Measurements from ENCODE around the gene CASZ1.

The CASZ1 gene

DNA sequence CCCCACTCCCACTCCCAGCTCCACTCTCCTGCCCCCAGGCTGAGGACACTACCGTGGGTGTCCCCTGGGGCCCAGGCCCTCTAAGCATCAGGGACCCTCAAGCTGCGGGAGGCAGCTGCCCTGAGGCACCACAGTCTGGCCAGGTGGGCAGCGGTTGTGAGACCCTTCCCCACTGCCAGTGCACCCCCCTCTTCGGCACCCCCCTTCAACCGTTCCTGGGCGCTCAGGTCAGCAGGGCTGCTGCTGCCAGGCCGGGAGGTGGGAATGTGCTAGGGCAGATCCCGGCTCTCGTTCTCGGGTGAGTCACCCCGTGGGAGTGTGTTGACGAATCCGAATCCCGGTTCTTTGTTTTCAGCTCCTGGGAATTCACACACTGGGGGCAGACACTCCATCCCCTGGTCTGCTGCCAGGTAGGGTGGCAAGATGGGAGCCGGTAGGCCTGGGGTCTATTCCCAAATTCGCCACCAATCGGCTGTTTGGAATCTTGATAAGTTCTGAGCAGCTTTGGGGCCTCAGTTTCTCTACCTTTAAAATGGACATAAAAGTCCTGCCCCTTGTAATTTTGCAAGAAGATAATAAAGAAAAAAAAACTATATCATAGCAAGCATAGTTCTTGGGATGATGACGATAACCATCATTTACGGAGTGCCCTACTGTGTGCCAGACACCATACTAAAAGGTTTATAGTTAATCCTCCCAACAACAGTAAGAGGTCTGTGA lies 28.5 kb upstream of the CASZ1 start:
- no peak for DNase-seq

DNA sequence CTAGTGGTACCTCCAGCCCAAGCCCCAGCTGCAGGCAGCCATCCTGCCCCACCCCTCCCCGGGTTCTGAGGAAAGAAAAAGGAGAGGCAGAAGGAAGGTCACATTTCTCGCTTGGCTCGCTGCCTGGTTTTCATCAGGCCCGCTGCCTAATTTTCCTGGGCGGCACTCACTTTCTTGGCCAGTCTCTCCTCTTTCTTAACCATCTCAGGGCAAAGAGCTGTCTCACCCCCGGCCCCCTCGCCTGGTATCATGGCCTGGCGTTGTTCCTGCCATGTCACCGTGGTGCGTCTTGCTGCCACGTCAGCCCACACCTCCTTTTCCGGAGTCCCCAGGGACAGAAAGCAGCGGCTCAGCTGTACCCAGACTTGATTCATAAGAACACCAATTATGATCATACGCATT lies 26.6 kb upstream of the CASZ1 start:
- no peak for DNase-seq

DNA sequence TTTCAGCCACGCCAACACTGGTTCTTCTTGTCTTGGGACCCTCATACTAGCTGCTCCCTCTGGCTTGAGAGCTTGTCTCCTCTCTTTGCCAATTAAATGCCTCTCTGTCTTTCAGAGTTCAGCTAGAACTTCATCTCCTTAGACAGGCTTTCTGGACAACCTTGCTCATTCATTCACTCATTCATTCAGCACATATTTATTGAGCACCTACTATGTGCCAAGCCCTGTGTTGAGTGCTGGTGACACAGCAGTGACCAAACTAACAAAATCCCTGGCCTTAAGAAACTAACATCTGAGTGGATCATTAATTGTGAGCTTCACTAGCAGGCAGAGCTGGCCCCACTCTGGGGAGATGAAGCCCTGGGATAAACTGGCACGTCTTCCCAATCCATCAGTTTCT lies 24.9 kb upstream of the CASZ1 start:
- DNase-seq, result no peak

DNA sequence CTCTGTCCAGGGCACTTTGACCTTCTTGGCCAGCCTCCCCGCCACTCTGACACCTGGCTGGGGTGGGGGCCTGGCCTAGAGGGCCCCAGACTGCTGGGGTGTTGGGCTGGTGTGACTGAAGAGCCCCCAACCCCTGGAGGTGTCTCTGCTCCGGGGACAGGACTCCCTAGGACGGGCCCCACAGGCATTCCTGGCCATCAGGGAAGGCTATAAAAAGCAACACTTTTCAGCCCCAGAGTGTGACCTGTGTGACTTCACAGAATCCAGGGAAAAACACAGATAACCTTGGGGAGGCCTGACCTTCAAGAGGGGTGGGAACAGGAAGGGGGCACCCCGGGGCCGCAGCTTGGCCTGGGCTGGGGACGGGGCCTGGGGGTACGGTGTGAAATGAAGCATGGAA lies 24.0 kb upstream of the CASZ1 start:
- no peak for DNase-seq

DNA sequence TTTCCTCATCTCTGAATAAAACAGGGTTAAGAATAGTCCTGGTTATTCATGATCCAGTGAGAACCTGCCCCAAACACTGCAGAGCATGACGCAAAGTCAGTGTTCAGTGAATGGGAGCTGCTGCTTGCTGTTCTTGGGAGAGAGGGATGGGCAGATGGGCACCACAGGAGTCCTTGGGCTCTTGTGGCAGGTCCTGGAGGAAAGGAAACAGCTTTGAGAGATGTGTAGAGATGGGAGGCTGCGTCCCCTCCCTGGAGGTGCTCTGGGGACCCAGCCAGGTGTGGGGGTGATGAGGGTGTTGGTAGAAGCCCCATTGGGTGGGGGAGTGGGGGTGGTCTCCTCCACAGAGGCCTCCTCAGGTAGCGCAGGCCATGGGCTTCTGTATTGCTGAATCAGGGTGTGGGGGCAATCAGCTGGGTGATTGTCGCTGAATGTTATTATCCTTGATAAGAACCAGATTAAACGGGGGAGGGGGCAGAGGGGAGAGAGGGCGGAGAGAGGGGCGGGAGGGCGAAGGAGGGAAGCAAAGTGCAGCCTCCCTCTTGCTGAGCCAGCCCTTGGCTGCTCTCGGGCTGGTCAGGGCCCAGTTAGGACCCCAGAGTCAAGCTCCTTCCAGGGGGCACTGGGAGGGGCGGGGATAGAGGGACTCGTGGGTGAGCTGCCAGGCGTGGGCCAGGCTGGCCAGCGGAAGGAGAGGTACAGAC lies 22.9 kb upstream of the CASZ1 start:
- no peak for DNase-seq

DNA sequence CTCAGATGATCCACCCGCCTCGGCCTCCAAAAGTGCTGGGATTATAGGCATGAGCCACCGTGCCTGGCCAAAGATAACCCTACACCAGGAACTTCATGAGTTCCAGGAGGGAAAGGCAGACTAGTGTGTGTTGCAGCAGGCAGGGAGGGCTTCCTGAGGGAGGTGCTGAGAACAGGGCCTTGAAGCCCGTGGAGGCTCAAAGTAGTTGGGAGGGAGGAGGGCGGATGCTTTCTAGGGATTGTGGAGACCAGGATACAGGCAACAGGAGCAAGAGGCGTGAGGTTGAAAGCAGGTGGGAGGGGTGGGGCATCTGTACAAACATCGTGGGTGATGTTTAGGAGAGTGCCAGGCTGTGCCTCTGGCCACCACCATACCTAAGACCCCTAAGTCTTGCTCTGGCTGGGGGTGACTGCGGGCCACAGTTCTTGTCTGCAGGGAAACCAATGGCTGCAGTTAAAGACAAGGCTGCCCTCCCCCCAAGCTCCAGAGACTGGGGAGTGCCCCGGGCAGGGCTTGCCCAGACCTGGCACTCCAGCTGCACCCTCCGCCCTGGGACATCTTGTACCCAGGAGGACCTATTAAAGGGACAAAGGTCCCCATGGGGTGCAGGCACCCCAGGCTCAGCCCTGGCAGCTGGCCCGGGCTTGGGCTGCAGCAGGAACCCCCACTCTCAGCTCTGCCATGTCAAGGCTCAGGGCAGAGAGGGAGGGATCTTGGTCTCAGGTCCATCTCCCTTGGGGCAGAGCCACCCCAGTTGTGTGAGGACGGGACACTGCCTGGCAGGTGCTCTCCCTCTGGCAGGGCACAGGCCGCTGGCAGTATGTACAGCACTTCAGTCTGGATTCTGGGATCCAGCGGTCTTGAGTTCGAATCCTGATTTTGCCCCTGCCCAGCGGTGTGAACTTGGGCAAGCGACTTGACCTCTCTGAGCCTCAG lies 22.1 kb upstream of the CASZ1 start:
- no peak for DNase-seq

DNA sequence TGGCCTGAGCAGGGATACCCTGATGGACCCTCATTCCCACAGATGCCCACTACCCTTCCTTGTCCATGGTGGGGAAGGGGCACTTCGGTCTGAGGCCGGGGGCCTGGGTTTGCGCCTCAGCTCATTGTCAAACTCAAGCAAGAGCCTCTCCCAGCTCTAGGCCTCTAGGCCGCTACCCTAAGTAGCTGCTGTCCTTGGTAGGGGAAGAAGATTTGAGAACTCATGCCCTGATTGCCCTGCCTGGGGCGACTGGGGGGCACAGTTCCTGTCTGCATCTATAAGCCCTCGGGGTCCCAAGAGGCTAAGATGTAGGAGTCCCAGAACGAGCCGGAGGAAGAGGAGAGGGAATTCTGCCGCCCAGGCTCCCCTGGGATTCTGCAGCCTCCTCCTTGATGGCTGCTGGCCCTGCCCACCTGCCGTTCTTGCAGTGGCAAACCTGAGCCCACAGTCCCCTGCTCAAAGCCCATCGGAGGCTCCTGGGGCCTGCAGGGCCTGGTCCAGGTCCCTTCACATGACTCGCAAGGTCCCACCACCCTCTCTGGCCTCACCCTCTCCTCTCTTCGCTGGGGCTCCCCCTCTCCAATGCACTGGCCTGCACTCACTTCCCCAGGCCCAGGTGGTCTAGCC lies 20.4 kb upstream of the CASZ1 start:
- no peak for DNase-seq

DNA sequence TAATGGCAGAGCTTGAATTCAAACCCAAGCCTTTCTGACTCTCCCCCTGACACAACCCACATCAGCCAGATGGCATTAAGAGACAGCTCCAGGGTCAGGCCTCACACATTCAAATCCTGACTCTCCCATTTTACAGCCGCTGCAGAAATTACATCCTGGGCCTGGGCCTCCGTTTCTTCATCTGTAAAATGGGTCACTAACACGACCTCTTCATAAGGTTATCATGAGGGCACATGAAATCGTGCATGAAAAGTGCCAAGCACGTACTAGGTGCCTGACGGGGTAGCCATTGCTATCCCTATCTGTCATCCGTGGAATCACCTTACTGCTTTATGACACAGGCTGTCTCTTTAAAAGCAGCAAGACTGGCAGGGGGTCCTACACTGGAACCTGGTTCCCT lies 19.8 kb upstream of the CASZ1 start:
- DNase-seq, result no peak

DNA sequence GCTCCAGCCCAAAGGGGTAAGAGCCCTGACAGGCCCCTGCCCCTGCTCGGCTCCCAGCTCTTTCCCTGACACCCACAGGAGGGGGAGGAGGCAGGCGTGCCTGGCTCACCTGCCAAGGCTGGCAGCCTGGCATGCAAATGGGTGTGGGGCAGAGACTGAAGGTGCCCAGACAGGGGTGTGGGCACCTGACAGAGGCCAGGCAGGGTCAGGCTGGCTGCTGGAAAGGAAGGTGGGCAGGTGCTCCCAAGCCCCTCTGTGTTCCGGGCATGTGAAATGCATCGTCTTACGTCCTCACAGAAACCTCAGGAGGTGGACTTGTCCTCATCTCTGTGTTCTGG lies 19.4 kb upstream of the CASZ1 start:
- no peak for DNase-seq

DNA sequence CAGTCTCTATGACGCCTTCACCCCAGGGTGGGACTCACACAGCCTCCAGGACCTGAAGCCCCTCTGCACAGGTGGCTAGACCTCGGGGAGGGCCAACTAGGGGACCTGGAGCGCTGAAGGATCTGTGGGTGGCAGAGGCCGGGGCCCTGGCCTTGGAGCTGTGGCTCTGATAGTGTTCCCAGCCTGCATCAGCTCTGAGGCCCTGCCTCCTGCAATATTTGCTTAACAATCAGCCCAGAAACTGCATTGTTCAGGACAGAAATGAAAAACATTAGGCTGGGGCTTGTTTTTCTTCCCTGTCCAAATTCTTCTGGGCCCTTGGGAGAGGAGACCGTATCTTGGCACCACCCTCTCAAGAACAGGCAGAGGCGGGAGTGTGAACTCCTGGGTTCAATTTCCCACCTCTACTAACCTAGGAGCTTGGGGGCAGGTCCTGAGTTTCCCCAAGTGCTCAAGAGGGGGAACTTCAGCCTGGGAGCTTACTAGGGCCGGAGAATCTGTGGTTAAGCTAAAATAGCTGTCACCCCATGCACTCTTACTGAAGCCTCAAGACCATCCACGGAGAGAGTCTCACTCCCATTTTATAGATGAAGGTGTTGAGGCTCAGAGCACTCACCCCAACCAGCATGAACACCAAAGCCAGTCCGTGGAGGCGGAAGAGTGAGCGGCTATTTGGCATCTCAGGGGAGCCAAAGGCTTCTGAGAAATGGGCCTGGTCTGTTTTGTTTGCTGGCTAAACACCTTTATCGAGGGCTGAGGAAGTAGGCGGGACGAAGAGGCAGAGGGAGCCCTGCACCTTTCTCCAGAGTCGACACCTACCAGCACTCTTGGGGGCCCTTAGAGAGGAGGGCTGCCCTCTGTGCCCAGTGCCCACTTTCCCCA lies 18.8 kb upstream of the CASZ1 start:
- no peak for DNase-seq

DNA sequence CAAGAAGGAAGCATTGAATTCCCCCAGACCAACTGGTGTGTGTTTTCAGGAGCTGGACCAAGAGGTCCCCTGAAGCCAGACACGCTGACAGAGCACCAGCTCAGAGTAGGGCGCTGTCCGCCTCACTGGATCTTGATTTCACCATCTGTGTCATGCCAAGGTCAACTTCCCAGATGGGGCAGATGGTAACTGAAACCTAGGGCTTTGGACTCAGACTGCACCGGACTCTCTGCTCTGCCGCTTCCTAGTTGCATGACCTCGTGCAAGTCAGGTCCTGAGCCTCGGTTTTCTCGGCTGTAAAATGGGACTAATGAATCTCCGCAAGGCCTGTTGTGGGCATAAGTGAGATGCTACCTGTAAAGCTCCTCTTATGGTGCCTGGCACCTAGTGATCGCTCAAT lies 17.9 kb upstream of the CASZ1 start:
- DNase-seq, result no peak

DNA sequence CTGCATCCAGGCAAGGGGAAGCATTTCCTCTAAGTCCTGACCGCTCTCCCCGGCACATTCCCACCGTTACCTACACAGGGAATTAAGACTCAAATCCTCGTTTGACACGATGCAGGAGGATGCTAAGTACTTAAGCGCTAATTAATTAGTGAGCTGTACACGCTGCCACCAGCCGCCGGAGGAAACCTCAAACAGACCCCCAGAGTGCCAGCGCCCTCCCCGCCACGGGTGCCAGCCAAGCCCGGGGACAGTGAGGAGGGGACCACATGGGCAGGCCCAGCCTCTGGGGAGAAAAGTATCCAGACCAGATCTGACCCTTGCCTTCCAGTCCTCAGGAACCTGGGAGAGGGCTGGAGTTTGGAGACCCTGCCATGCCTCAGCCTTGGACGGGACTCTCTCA lies 17.4 kb upstream of the CASZ1 start:
- no peak for DNase-seq

DNA sequence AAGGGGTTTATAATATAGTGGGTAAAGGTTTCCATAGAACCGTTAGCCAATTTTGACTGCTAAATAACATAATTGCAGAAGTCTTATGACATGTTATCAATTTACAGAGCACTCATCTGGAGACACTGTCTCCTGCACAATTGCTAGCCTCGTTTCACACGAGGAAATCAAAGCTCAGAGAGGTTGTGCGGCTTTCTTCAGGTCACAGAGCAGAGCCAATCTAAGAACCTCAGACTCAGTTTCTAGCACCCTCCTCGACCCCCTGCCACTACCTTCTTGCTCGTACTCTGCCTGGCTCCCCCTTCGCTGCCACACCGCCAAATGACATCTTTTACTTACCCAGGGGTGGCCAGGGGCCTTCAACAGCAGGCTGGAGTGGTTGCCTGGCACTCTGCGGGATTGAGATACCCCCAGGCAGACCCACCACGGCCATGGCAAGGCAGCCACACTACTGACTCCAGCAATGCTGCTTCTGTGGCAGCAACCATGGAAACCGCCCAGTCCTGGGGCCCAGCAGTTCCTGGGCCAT lies 16.0 kb upstream of the CASZ1 start:
- no peak for DNase-seq

DNA sequence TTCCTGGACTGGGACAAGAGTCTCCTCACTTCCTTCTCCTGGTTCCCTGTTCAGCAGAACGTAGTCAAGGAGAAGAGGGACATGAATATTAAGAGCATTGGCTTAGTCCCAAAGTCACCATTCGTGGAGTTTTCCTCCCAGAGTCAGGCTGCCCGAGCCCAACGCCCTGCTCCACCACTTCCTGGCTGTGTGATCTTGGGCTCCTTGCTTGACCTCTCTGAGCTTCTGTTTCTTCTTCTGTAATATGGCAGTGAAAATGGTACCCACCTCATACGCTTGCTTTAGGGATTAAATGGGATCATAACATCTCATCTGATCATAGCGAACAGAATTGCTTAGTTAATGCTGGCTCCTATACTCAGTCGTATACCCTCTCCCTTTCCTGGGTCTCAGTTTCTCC lies 12.0 kb upstream of the CASZ1 start:
- no peak for DNase-seq

DNA sequence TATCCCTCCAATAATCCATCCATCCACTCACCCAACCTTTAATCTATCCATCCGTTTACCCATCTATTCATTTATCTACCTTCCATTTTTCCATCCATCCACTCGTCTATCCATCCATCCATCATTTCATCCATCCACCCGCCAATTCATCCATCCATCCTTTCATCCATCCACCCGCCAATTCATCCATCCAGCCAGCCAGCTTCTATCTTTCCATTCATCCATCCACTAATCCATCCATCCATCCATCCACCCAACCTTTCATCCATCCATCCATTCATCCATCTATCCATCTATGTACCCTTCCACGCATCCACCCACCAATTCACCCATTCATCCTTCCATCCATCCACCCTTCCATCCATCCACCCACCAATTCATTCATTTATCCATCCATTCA lies 10.5 kb upstream of the CASZ1 start:
- DNase-seq, result no peak

DNA sequence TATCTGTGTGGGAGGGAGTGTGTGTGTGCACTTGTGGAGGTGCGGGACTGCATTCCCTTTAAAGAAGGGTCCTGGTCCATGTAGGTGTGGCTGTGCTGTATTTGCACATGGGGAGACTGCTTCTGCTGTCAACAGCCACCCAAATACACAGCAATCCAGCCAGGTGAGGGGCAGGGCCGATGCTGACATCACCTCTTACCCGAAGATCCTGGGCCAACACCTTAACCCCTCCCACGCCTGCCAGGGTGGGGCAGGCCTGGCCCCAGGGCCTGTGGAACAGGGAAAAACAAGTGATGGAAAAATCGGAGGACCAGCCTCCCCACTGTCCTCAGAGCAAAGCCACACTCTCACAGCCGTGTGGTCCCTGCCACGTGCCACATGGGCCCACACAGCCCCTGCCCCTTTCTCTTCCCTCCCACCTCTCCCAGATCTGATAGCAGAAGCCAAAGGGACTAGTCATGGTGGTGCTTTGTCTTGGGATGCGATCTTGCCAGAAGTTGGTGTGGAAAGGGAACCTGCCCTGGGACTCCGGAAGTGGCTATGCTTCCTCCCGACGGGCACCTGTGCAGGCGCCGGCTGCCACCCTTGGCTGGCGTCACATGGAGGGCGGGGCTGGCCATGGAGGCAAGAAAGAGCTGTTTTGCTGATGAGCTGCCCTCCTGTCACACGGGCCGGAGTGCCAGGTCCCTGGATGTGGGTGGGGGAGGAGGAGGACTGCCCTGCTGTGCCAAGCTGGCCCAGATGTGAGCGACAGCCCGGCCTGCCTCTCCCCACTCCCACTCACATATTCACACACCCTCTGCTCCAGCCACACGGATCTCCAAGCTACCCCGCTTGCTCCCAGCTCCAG lies 7.8 kb upstream of the CASZ1 start:
- no peak for DNase-seq

DNA sequence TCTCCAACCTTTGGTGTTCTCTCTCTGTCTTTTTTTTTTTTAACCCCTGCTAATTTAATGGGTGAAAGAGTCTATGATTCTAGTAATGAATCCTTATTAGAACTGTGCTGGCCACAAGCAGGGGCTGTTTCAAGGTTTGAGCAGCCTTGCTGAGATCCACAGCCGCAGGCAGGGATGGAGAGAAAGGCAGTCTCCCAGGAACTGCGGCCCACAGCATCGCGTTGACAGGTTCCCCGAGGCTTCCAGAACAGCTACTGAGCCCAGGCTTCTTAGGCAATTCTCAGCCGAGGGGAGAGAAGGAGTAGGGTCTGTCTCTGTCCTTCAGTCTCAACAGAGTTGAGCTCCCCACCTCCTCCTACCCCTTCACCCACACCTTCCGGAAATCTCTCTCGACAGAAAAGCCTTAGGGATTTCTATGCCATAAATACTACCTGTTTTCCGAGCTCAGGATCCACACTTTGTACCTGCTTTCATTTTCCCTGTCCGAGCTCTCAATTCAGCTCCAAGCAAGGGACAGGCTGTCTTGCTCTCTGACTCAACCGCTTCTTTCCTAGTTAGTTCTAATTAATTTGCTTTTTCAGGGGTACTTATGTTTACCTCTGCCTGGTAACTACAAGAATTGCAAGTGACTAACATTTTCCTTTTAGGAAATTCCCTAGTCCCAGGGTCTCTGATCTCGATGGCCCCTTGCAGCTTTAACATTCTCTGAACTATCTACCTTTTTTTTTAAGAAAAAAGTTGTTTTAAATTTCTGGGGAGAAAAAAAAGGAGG lies 6.7 kb upstream of the CASZ1 start:
- no peak for DNase-seq

DNA sequence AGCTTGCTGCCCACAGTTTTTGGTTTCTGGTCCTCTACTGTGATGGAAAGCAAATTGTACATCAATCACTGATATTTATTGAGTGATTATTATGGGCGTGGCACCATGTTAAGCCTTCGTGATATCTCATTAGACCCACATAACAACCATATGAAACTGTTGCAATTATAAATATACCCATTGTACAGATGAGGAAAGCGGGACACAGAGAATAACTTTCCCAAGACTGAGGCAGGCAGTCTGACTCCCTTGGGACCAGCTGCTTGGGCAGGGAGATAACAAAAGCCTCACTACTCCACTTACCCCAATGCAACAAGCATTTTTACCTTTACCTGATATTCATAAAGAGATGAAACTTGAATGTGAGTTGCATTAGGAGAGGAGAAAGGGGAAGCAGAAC lies 4.3 kb upstream of the CASZ1 start:
- no peak for DNase-seq

DNA sequence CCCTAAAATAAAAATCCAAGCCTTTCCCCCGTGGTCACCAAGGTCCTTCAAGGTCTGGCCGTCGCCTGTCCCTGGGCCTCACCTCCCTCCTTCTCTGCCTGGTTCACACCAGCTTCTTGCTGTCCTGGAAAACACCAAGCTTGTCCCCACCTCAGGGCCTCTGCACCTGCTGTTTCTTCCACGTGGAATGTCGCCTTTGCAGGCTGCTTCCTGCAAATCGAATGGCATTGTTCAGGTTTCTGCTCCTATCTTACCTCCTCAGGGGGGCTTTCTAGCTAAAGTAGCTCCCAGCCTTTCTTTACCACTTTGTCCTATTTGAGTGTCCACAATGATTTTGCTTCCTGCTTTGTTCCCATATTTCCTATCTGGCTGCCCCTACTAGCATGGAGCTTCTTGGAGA lies 3.3 kb upstream of the CASZ1 start:
- no peak for DNase-seq

DNA sequence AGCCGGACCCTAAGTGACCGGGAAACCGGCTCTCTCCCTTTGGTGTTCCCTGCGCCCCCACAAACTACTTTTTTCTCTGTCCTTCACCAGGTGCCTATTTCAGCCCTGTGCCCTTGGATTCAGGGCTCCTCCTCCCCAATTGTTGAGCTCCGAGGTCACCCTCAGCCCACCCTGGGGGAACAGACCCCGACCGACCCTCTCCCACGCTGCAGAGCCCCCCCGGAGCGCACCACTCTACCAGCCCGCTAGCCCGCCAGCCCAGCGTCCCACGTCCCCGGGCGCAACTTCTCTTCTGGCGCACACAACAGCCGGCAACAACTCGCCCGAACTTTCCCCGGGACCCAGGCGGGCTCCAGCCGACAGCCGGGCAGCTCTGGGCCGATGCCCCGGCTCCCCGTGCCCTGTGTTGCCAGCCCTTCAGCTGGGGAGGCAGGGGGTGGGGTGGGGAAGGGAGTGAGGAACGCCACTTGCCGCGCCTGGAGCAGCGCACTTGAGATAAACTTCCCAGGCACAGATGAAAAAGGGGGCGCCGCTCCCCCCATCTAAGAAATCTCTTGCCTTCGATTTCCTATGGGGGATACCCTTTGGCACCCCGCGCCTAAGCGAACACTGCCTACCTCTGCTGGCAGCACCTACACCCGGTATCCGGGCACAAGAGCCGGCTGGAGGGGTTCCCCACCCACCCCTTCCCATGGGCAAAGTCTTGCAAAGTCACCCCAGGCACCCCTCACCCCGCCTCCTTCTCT lies 997 bp downstream of the CASZ1 start:
- no peak for DNase-seq

Data from NCI-H1092 (cell line).